H1 (cell line): Measurements from ENCODE around the gene OR11H7. TPM values are rescaled to one million over a fixed set of nuclear protein-coding genes. Genes with fewer than 3 reads are reported as not detected.

Experiments used
- CTCF ChIA-PET: fragments of 300-600 bp; sonication (Branson Sonifier 250); formaldehyde crosslinking; loops from one replicate; lab custom pipeline; 2021; ENCODE audit not compliant: partially characterized antibody; lab: Charles Lee
- POLR2A ChIA-PET: fragments of 300-600 bp; sonication (Branson Sonifier 250); formaldehyde crosslinking; loops from one replicate; lab custom pipeline; 2021; ENCODE audit warnings: inconsistent platforms; ENCODE audit not compliant: partially characterized antibody; lab: Charles Lee
- DNase-seq, 2 experiments: peaks; one replicate each; pipeline versions ENCODE4 v3.0.0 to v3.0.0-alpha.2; 2010 to 2022; ENCODE audit warnings: low spot score in 2 of 2, low read depth in 1 of 2, mixed read lengths in 1 of 2
- FAIRE-seq: peaks from 2 replicates; lab custom pipeline; 2011; peaks lifted over from hg19 to GRCh38; lab: Jason Lieb, UNC
- H2AFZ ChIP-seq: 2 replicates; pipeline ENCODE4 v1.8.1; 2012; ENCODE audit warnings: low read length, inconsistent platforms
- H2AK5ac ChIP-seq: 2 replicates; pipeline ENCODE4 v1.6.1; 2013; ENCODE audit warnings: low read depth, low read length
- H2BK120ac ChIP-seq: replicated peaks from 2 replicates; pipeline ENCODE3; 2013; ENCODE audit warnings: low read depth, low read length, inconsistent platforms
- H2BK12ac ChIP-seq: 2 replicates; pipeline ENCODE4 v1.6.1; 2013; ENCODE audit warnings: low read depth, low read length
- H2BK15ac ChIP-seq: 2 replicates; pipeline ENCODE4 v1.6.1; 2013; ENCODE audit warnings: low read length
- H2BK20ac ChIP-seq: 2 replicates; pipeline ENCODE4 v1.6.1; 2013; ENCODE audit warnings: low read length
- H2BK5ac ChIP-seq: 2 replicates; pipeline ENCODE4 v1.6.1; 2013; ENCODE audit warnings: low read depth, low read length
- H3K14ac ChIP-seq: 2 replicates; pipeline ENCODE4 v1.6.1; 2013; ENCODE audit warnings: inconsistent platforms; ENCODE audit not compliant: insufficient read length
- H3K18ac ChIP-seq: 2 replicates; pipeline ENCODE4 v1.6.1; 2013; ENCODE audit warnings: low read length; ENCODE audit errors: extremely low read depth
- H3K23ac ChIP-seq: 2 replicates; pipeline ENCODE4 v1.6.1; 2013; ENCODE audit warnings: inconsistent platforms; ENCODE audit not compliant: insufficient read length
- H3K23me2 ChIP-seq: 2 replicates; pipeline ENCODE4 v1.6.1; 2013; ENCODE audit warnings: low read depth, low read length
- H3K27ac ChIP-seq: 2 replicates; pipeline ENCODE4 v1.6.1; 2011; ENCODE audit warnings: low read depth, low read length, inconsistent platforms
- H3K27me3 ChIP-seq, 4 experiments: replicated peaks in 1 of 4; 1 replicate in 1 of 4; 2 replicates in 3 of 4; pipeline versions ENCODE4 v1.6.1 to v1.8.1; 2011 to 2013; ENCODE audit warnings: low read length in 3 of 4, mild to moderate bottlenecking in 3 of 4, inconsistent platforms in 2 of 4, mixed read lengths in 2 of 4, moderate library complexity in 1 of 4; ENCODE audit not compliant: control insufficient read depth in 3 of 4, insufficient read depth in 3 of 4; ENCODE audit errors: extremely low read depth in 1 of 4
- H3K36me3 ChIP-seq, 4 experiments: 2 replicates each; pipeline versions ENCODE4 v1.6.1 to v1.8.1; 2011 to 2013; ENCODE audit warnings: mild to moderate bottlenecking in 4 of 4, low read length in 3 of 4, moderate library complexity in 2 of 4, control low read depth in 1 of 4, inconsistent platforms in 1 of 4; ENCODE audit not compliant: insufficient read depth in 4 of 4, control insufficient read depth in 2 of 4
- H3K4ac ChIP-seq: replicated peaks from 2 replicates; pipeline ENCODE3; 2013; ENCODE audit warnings: low read length, low read depth, mixed read lengths, inconsistent platforms; ENCODE audit not compliant: insufficient read length
- H3K4me1 ChIP-seq, 4 experiments: replicated peaks in 1 of 4; 1 replicate in 1 of 4; 2 replicates in 3 of 4; pipeline versions ENCODE4 v1.6.1 to v1.8.1; 2011 to 2013; ENCODE audit warnings: low read length in 3 of 4, inconsistent platforms in 2 of 4, mixed read lengths in 1 of 4; ENCODE audit not compliant: insufficient read depth in 4 of 4, control insufficient read depth in 3 of 4
- H3K4me2 ChIP-seq, 2 experiments: 2 replicates each; pipeline versions ENCODE4 v1.6.1 to v1.8.1; 2011 to 2013; ENCODE audit warnings: low read depth in 2 of 2, low read length in 2 of 2, control low read depth in 1 of 2, inconsistent platforms in 1 of 2, mild to moderate bottlenecking in 1 of 2; ENCODE audit not compliant: insufficient read depth in 1 of 2
- H3K4me3 ChIP-seq, 4 experiments: fragments of 200-600, 300-600 bp in 1 of 4; sonication (generic), shearing (Covaris generic), sonication (Bioruptor Twin) in 1 of 4; 2 replicates each; pipeline versions ENCODE4 v1.5.1 to v1.8.1; 2011 to 2016; ENCODE audit warnings: low read length in 4 of 4, low read depth in 3 of 4, control low read depth in 2 of 4, inconsistent platforms in 2 of 4, mild to moderate bottlenecking in 2 of 4, mixed read lengths in 1 of 4, moderate library complexity in 1 of 4; ENCODE audit not compliant: insufficient read depth in 2 of 4; ENCODE audit errors: extremely low read depth in 1 of 4
- H3K56ac ChIP-seq: replicated peaks from 2 replicates; pipeline ENCODE3; 2013; ENCODE audit warnings: low read depth, mild to moderate bottlenecking, mixed read lengths, low read length, inconsistent platforms; ENCODE audit not compliant: insufficient read length
- H3K79me1 ChIP-seq: 2 replicates; pipeline ENCODE4 v1.6.1; 2013; ENCODE audit warnings: low read depth, low read length, control low read depth
- H3K79me2 ChIP-seq, 2 experiments: 2 replicates each; pipeline versions ENCODE4 v1.6.1 to v1.8.1; 2012 to 2013; ENCODE audit warnings: low read length in 2 of 2, mild to moderate bottlenecking in 2 of 2, inconsistent platforms in 1 of 2; ENCODE audit not compliant: insufficient read depth in 2 of 2, control insufficient read depth in 1 of 2
- H3K9ac ChIP-seq, 4 experiments: replicated peaks in 1 of 4; 1 replicate in 1 of 4; 2 replicates in 3 of 4; pipeline versions ENCODE4 v1.6.1 to v1.8.1; 2011 to 2013; ENCODE audit warnings: low read depth in 3 of 4, low read length in 3 of 4, control low read depth in 2 of 4, mild to moderate bottlenecking in 2 of 4, moderate library complexity in 2 of 4, inconsistent platforms in 1 of 4; ENCODE audit errors: extremely low read depth in 1 of 4
- H3K9me3 ChIP-seq, 2 experiments: 2 replicates each; pipeline versions ENCODE4 v1.6.1 to v1.8.1; 2012 to 2013; ENCODE audit warnings: mild to moderate bottlenecking in 2 of 2, moderate library complexity in 2 of 2, control low read depth in 1 of 2, inconsistent platforms in 1 of 2, low read depth in 1 of 2, low read length in 1 of 2, mixed read lengths in 1 of 2; ENCODE audit not compliant: insufficient read depth in 2 of 2
- H4K20me1 ChIP-seq, 2 experiments: replicated peaks in 1 of 2; 2 replicates each; pipeline versions ENCODE3 to v1.8.1; 2011 to 2013; ENCODE audit warnings: inconsistent platforms in 2 of 2, low read length in 2 of 2, mild to moderate bottlenecking in 1 of 2; ENCODE audit not compliant: insufficient read depth in 2 of 2, control insufficient read depth in 1 of 2
- H4K5ac ChIP-seq: 2 replicates; pipeline ENCODE4 v1.6.1; 2013; ENCODE audit warnings: low read length, low read depth, mixed read lengths, inconsistent platforms; ENCODE audit not compliant: insufficient read length
- H4K8ac ChIP-seq: 2 replicates; pipeline ENCODE4 v1.8.0; 2013; ENCODE audit warnings: mild to moderate bottlenecking, moderate library complexity, low read length, inconsistent platforms; ENCODE audit not compliant: insufficient read depth; ENCODE audit errors: extremely low read depth
- H4K91ac ChIP-seq: replicated peaks from 2 replicates; pipeline ENCODE3; 2013; ENCODE audit warnings: low read length, mixed read lengths, inconsistent platforms; ENCODE audit not compliant: insufficient read length
- BACH1 ChIP-seq: IDR thresholded peaks from 2 replicates; pipeline ENCODE4 v1.6.1; 2012; ENCODE audit warnings: low read length, improper control_type of control experiment
- CBX8 ChIP-seq: fragments of 300-800, 300-1000 bp; sonication (generic); IDR thresholded peaks from 2 replicates; pipeline ENCODE4 v1.7.1; 2016; ENCODE audit warnings: low read depth, low read length, borderline replicate concordance
- CHD1 ChIP-seq: IDR thresholded peaks from 2 replicates; pipeline ENCODE4 v1.6.1; 2012; ENCODE audit warnings: low read depth, low read length, improper control_type of control experiment
- CHD2 ChIP-seq: IDR thresholded peaks from 2 replicates; pipeline ENCODE4 v1.6.1; 2012; ENCODE audit warnings: low read length, improper control_type of control experiment
- RAD21 ChIP-seq, 2 experiments: IDR thresholded peaks in 1 of 2; conservative IDR thresholded peaks in 1 of 2; 2 replicates each; pipeline ENCODE4 v1.6.1; 2011; ENCODE audit warnings: low read depth in 2 of 2, low read length in 2 of 2, improper control_type of control experiment in 1 of 2, inconsistent platforms in 1 of 2, mild to moderate bottlenecking in 1 of 2, moderate library complexity in 1 of 2
- SIRT6 ChIP-seq: IDR thresholded peaks from one replicate; pipeline ENCODE4 v1.7.1; 2012; ENCODE audit warnings: low read length, inconsistent platforms
- WGBS, 2 experiments: shearing (Covaris generic) in 1 of 2; methylation state at CpG; one replicate each; pipeline versions ENCODE4 v1.1.6 to v1.1.7; 2013 to 2015; ENCODE audit warnings: low lambda C conversion rate in 2 of 2, mixed read lengths in 2 of 2, inconsistent platforms in 1 of 2, low coverage in 1 of 2, missing lambda C conversion rate in 1 of 2; ENCODE audit not compliant: insufficient replicate concordance in 2 of 2, insufficient coverage in 1 of 2, insufficient read length in 1 of 2; ENCODE audit errors: extremely low coverage in 1 of 2, missing lambda C conversion rate in 1 of 2; 5-methylcytosine and 5-hydroxymethylcytosine counted together
- polyA plus RNA-seq, 7 experiments: library from polyadenylated mRNA; depleted of rRNA in 3 of 7; stranded (reverse) in 5 of 7; unstranded in 2 of 7; fragments of >200 nt in 5 of 7; fragments of 200-250 nt in 2 of 7; gene quantifications; 1 replicate in 5 of 7; 2 replicates in 1 of 7; 4 replicates in 1 of 7; pipeline versions ENCODE4 v1.2.1 to v1.2.3, GENCODE V29; 2011 to 2013; ENCODE audit warnings: missing spikeins in 2 of 7, mixed read lengths in 2 of 7
- total RNA-seq: library from RNA; stranded (reverse); fragmentation: NEBNext Ultra II Directional; extraction: Animal tissue kit (Norgen Biotek cat#: 25700); gene quantifications from 2 replicates; pipeline ENCODE4 v1.2.1, GENCODE V29; 2021
- TF ChIP-seq, protein P1 (sequence below): IDR thresholded peaks from 2 replicates; pipeline ENCODE4 v1.6.1; 2011; ENCODE audit warnings: low read length, improper control_type of control experiment

The OR11H7 gene
- total and polyA plus RNA-seq, 2 of the 8 experiments (the other 6 are each of a cell fraction or from before 2014, with no cell fraction given) = not detected

DNA sequence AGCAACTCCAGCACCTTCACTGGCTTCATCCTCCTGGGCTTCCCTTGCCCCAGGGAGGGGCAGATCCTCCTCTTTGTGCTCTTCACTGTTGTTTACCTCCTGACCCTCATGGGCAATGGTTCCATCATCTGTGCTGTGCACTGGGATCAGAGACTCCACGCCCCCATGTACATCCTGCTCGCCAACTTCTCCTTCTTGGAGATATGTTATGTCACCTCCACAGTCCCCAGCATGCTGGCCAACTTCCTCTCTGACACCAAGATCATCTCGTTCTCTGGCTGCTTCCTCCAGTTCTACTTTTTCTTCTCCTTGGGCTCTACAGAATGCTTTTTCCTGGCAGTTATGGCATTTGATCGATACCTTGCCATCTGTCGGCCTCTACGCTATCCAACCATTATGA is 31.3 kb upstream of the OR11H7 start:
- Histone ChIP-seq H3K56ac (no peak overlapping the region), H3K79me2 (no peaks in the 10 kb centered on the region), H2AK5ac (no peak overlapping the region), H2BK15ac (no peak overlapping the region), H3K27me3 (no peaks in the 10 kb centered on the region), H3K9ac (no peak overlapping the region), H3K4me1 (no peaks in the 10 kb centered on the region), H3K36me3 (no peaks in the 10 kb centered on the region), H3K23me2 (no peaks in the 10 kb centered on the region), H2BK20ac (no peak overlapping the region), H3K27ac (no peak overlapping the region), H3K4me2 (no peak overlapping the region), H2BK5ac (no peak overlapping the region), H2BK12ac (no peak overlapping the region), H2AFZ (no peak overlapping the region), H4K8ac (no peak overlapping the region), H4K5ac (no peak overlapping the region), H4K91ac (no peak overlapping the region), H3K18ac (no peak overlapping the region), H4K20me1 (no peaks in the 10 kb centered on the region), H3K14ac (no peak overlapping the region), H3K23ac (no peak overlapping the region), H3K4me3 (no peak overlapping the region), H3K9me3 (peaks cover 51 to 72% of the 10 kb centered on the region in 2 experiments), H2BK120ac (no peak overlapping the region), H3K4ac (no peak overlapping the region), H3K79me1 (no peaks in the 10 kb centered on the region)
- FAIRE-seq (no peak), DNase-seq (no peak)
- WGBS, 2 experiments = 87% methylated on average over 5 of the region's 6 CpGs; no CpG with 5 or more reads in 1 of the 2 experiments
- ChIA-PET POLR2A (no interaction called here), CTCF (no interaction called here)
- no peak for TF ChIP-seq CBX8
- TF ChIP-seq RAD21 (IDR thresholded peaks at IDR 0.05 in 1 of 2, conservative IDR thresholded peaks at IDR 0.05 in 1 of 2; ENCODE audit: low read depth in 2 of 2, low read length in 2 of 2) = no peak
- no peak for TF ChIP-seq BACH1
- TF ChIP-seq, protein P1, sequence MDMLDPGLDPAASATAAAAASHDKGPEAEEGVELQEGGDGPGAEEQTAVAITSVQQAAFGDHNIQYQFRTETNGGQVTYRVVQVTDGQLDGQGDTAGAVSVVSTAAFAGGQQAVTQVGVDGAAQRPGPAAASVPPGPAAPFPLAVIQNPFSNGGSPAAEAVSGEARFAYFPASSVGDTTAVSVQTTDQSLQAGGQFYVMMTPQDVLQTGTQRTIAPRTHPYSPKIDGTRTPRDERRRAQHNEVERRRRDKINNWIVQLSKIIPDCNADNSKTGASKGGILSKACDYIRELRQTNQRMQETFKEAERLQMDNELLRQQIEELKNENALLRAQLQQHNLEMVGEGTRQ = no peak
- no peak for TF ChIP-seq SIRT6
- no peak for TF ChIP-seq CHD1
- TF ChIP-seq CHD2 = no peak
